ENCODE measurements around the gene PELI2.

DNA sequence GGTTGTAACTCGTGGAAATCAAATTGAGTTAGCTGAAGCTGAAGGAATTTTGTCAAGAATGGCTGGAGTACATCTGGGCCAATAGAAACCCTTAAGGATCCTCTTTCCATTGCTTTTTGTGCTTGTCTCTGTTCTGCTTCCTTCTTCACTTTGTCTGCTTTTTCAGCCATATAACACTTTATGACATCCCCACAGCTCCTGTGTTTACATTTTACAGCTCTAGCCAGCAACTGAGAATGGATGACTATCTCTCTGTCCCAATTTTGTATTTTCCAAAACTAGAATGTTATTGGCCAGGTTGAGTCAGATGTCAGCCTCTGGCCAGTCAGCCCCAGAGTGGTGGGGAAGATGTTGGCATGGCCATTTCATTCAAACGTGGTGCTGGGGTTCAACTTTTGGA lies 57.6 kb downstream of the PELI2 start:
- no peak for TF ChIP-seq NFE2L2 (IDR thresholded peaks at IDR 0.05; ENCODE audit: low read depth, low read length)
- TF ChIP-seq SMC3 (IDR thresholded peaks at IDR 0.05; ENCODE audit: low read depth, low read length), result no peak
- TF ChIP-seq, protein P1, sequence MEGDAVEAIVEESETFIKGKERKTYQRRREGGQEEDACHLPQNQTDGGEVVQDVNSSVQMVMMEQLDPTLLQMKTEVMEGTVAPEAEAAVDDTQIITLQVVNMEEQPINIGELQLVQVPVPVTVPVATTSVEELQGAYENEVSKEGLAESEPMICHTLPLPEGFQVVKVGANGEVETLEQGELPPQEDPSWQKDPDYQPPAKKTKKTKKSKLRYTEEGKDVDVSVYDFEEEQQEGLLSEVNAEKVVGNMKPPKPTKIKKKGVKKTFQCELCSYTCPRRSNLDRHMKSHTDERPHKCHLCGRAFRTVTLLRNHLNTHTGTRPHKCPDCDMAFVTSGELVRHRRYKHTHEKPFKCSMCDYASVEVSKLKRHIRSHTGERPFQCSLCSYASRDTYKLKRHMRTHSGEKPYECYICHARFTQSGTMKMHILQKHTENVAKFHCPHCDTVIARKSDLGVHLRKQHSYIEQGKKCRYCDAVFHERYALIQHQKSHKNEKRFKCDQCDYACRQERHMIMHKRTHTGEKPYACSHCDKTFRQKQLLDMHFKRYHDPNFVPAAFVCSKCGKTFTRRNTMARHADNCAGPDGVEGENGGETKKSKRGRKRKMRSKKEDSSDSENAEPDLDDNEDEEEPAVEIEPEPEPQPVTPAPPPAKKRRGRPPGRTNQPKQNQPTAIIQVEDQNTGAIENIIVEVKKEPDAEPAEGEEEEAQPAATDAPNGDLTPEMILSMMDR (conservative IDR thresholded peaks at IDR 0.05; ENCODE audit: low read depth, low read length), result no peak
